Measurements from ENCODE around the gene GALNT10. TPM values are rescaled to one million over a fixed set of nuclear protein-coding genes. Genes with fewer than 3 reads are reported as not detected.

GALNT10 gene
- total RNA-seq, 2 donors from 2014 or later, result 11.5 to 19.5 TPM

GRCh38 chr5:154329519-154330040 is 139.0 kb downstream of the GALNT10 start:
- 87 to 92% methylated on average over 14 of the region's 14 CpGs for WGBS, 2 donors
- Histone ChIP-seq H3K27ac (no peak overlapping the region), H3K9me3 (no peaks in the 10 kb centered on the region), H3K27me3 (no peaks in the 10 kb centered on the region), H3K4me3 (no peak overlapping the region), H3K4me1 (no peaks in the 10 kb centered on the region), H3K36me3 (replicated peaks in 1 of 2; ENCODE audit: insufficient read depth in 1 of 2, low read depth in 2 of 2) (no peaks in the 10 kb centered on the region)
- intact Hi-C loops (cut with DNase I), result no loop called here
- TF ChIP-seq POLR2A (IDR thresholded peaks at IDR 0.05) (no peak), CTCF (IDR thresholded peaks at IDR 0.05) (no peak)
- DNase-seq (no peak), ATAC-seq (no peak)

GRCh38 chr5:154330097-154330667 is 139.6 kb downstream of the GALNT10 start:
- DNase-seq (no peak), ATAC-seq (no peak)
- no peak for TF ChIP-seq CTCF (IDR thresholded peaks at IDR 0.05)
- intact Hi-C loops (cut with DNase I), result no loop called here
- no peak overlapping the region for H3K27ac ChIP-seq
- H3K27me3 ChIP-seq, result no peaks in the 10 kb centered on the region
- no peaks in the 10 kb centered on the region for H3K36me3 ChIP-seq (replicated peaks in 1 of 2; ENCODE audit: insufficient read depth in 1 of 2, low read depth in 2 of 2)
- no peak overlapping the region for H3K4me3 ChIP-seq
- WGBS, 2 donors, result 92 to 98% methylated on average over 3 of the region's 3 CpGs
- no peaks in the 10 kb centered on the region for H3K9me3 ChIP-seq
- H3K4me1 ChIP-seq, result no peaks in the 10 kb centered on the region

- no peaks in the 10 kb centered on the region for H3K27me3 ChIP-seq
- TF ChIP-seq CTCF (IDR thresholded peaks at IDR 0.05) (no peak), POLR2A (IDR thresholded peaks at IDR 0.05) (no peak)
- ATAC-seq (no peak), DNase-seq (no peak)
- H3K27ac ChIP-seq, result no peak overlapping the region
- no peaks in the 10 kb centered on the region for H3K4me1 ChIP-seq
- intact Hi-C loops (cut with DNase I), result no loop called here
- no peak overlapping the region for H3K4me3 ChIP-seq
- WGBS, 2 donors, result 88 to 96% methylated on average over 2 of the region's 2 CpGs
- H3K9me3 ChIP-seq, result no peaks in the 10 kb centered on the region
- H3K36me3 ChIP-seq (replicated peaks in 1 of 2; ENCODE audit: insufficient read depth in 1 of 2, low read depth in 2 of 2), result no peaks in the 10 kb centered on the region
These were observed 140.7 kb downstream of the GALNT10 start for GRCh38 chr5:154331232-154331631.

- no peaks in the 10 kb centered on the region for H3K36me3 ChIP-seq (replicated peaks in 1 of 2; ENCODE audit: insufficient read depth in 1 of 2, low read depth in 2 of 2)
- intact Hi-C loops (cut with DNase I), result no loop called here
- DNase-seq (peak in 1 of 4 donors; percentile 18), ATAC-seq (no peak)
- H3K9me3 ChIP-seq, result no peaks in the 10 kb centered on the region
- 44 to 47% methylated on average over 3 of the region's 3 CpGs for WGBS, 2 donors
- no peak overlapping the region for H3K4me3 ChIP-seq
- no peaks in the 10 kb centered on the region for H3K27me3 ChIP-seq
- TF ChIP-seq POLR2A (IDR thresholded peaks at IDR 0.05), result no peak
- peak in 2 of 7 experiments; percentile 13 to 28 for TF ChIP-seq CTCF (IDR thresholded peaks at IDR 0.05)
- H3K27ac ChIP-seq, result no peak overlapping the region
- no peaks in the 10 kb centered on the region for H3K4me1 ChIP-seq
These were observed 141.4 kb downstream of the GALNT10 start for GRCh38 chr5:154331924-154332323.

GRCh38 chr5:154332451-154332850 is 141.9 kb downstream of the GALNT10 start:
- TF ChIP-seq CTCF (IDR thresholded peaks at IDR 0.05) (no peak), POLR2A (IDR thresholded peaks at IDR 0.05) (no peak)
- no peak for ATAC-seq
- DNase-seq, result no peak
- H3K36me3 ChIP-seq (replicated peaks in 1 of 2; ENCODE audit: insufficient read depth in 1 of 2, low read depth in 2 of 2), result no peaks in the 10 kb centered on the region
- no peaks in the 10 kb centered on the region for H3K9me3 ChIP-seq
- no peaks in the 10 kb centered on the region for H3K27me3 ChIP-seq
- no peaks in the 10 kb centered on the region for H3K4me1 ChIP-seq
- 90 to 94% methylated on average over 6 of the region's 6 CpGs for WGBS, 2 donors
- no peak overlapping the region for H3K27ac ChIP-seq
- intact Hi-C loops (cut with DNase I), result no loop called here
- no peak overlapping the region for H3K4me3 ChIP-seq

Data from body of pancreas (tissue), 4 donors.